WTC11 (cell line): ENCODE data around the gene ARMC8. TPM values are rescaled to one million over a fixed set of nuclear protein-coding genes. Genes with fewer than 3 reads are reported as not detected.

Source experiments
- ATAC-seq: fragments of 200-7000 bp; cut with Tn5 transposase; 2 replicates; pipeline ENCODE4 v1.10.0; 2021; ENCODE audit warnings: mild to moderate bottlenecking, moderate library complexity
- CTCF ChIA-PET: fragments of 300-600 bp; sonication (Branson Sonifier 250); formaldehyde crosslinking; loops from one replicate; lab custom pipeline; 2021; ENCODE audit warnings: antibody characterized with exemption; lab: Charles Lee
- POLR2A ChIA-PET: fragments of 350-600 bp; sonication (Branson Sonifier 250); formaldehyde crosslinking; loops from one replicate; lab custom pipeline; 2021; ENCODE audit warnings: antibody characterized with exemption; lab: Charles Lee
- DNase-seq: peaks from one replicate; pipeline ENCODE4 v3.0.0; 2021; ENCODE audit warnings: low spot score
- H3K27ac Mint-ChIP-seq: 2 replicates; pipeline ENCODE4 v1.8.0; 2021; ENCODE audit warnings: mixed read lengths
- H3K27me3 Mint-ChIP-seq: 2 replicates; pipeline ENCODE4 v1.8.0; 2021; ENCODE audit warnings: low read depth, mild to moderate bottlenecking, moderate library complexity, mixed read lengths
- H3K36me3 Mint-ChIP-seq: 2 replicates; pipeline ENCODE4 v1.8.0; 2021; ENCODE audit warnings: mixed read lengths
- H3K4me1 Mint-ChIP-seq: 2 replicates; pipeline ENCODE4 v1.8.0; 2022; ENCODE audit warnings: mixed read lengths
- H3K4me3 Mint-ChIP-seq: 2 replicates; pipeline ENCODE4 v1.8.0; 2021; ENCODE audit warnings: mild to moderate bottlenecking, moderate library complexity, mixed read lengths
- H3K9me3 Mint-ChIP-seq: 2 replicates; pipeline ENCODE4 v1.8.0; 2021; ENCODE audit warnings: mixed read lengths
- ESRRA ChIP-seq: sonication (generic); formaldehyde crosslinking; IDR thresholded peaks from 2 replicates; pipeline ENCODE4 v1.8.1; 2022; ENCODE audit warnings: mild to moderate bottlenecking, missing genetic modification reagents, borderline replicate concordance
- ETV6 ChIP-seq: sonication (generic); formaldehyde crosslinking; IDR thresholded peaks from 2 replicates; pipeline ENCODE4 v1.8.1; 2022; ENCODE audit warnings: mild to moderate bottlenecking, missing genetic modification reagents
- FOXJ3 ChIP-seq: sonication (generic); formaldehyde crosslinking; IDR thresholded peaks from 2 replicates; pipeline ENCODE4 v1.9.0; 2021; ENCODE audit warnings: missing genetic modification reagents, mild to moderate bottlenecking, borderline replicate concordance
- FOXP1 ChIP-seq: sonication (generic); formaldehyde crosslinking; IDR thresholded peaks from 2 replicates; pipeline ENCODE4 v1.8.0; 2022; ENCODE audit warnings: missing genetic modification reagents, mild to moderate bottlenecking, moderate library complexity, borderline replicate concordance
- NR1H2 ChIP-seq: sonication (generic); formaldehyde crosslinking; IDR thresholded peaks from 2 replicates; pipeline ENCODE4 v1.9.0; 2021; ENCODE audit warnings: mild to moderate bottlenecking, moderate library complexity, missing genetic modification reagents
- RORB ChIP-seq: fragments of 250-450 bp; sonication (Bioruptor Pico); IDR thresholded peaks from 2 replicates; pipeline ENCODE4 v1.9.0; 2021; ENCODE audit warnings: mild to moderate bottlenecking
- TEAD4 ChIP-seq: sonication (generic); formaldehyde crosslinking; IDR thresholded peaks from 2 replicates; pipeline ENCODE4 v1.8.0; 2022; ENCODE audit warnings: mild to moderate bottlenecking, missing genetic modification reagents
- TP53 ChIP-seq: sonication (generic); formaldehyde crosslinking; IDR thresholded peaks from 2 replicates; pipeline ENCODE4 v1.8.1; 2023; ENCODE audit warnings: mild to moderate bottlenecking, missing genetic modification reagents
- ZNF121 ChIP-seq: sonication (generic); formaldehyde crosslinking; IDR thresholded peaks from 2 replicates; pipeline ENCODE4 v1.8.0; 2023; ENCODE audit warnings: missing genetic modification reagents
- ZNF263 ChIP-seq: sonication (generic); formaldehyde crosslinking; IDR thresholded peaks from 2 replicates; pipeline ENCODE4 v1.8.1; 2022; ENCODE audit warnings: low read depth, mild to moderate bottlenecking, moderate library complexity, missing genetic modification reagents
- ZNF317 ChIP-seq: sonication (generic); formaldehyde crosslinking; IDR thresholded peaks from 2 replicates; pipeline ENCODE4 v1.8.1; 2023; ENCODE audit warnings: low read depth, mild to moderate bottlenecking, moderate library complexity, missing genetic modification reagents, borderline replicate concordance
- ZNF532 ChIP-seq: fragments of 250-450 bp; sonication (Bioruptor Pico); IDR thresholded peaks from 2 replicates; pipeline ENCODE4 v1.9.0; 2021; ENCODE audit warnings: mild to moderate bottlenecking, borderline replicate concordance
- total RNA-seq: library from RNA; stranded (reverse); gene quantifications from 3 replicates; pipeline ENCODE4 v1.2.3, GENCODE V29; 2021
- TF ChIP-seq, protein P1 (sequence below): sonication (generic); formaldehyde crosslinking; IDR thresholded peaks from 2 replicates; pipeline ENCODE4 v1.8.1; 2022; ENCODE audit warnings: low read depth, missing genetic modification reagents, borderline replicate concordance
- TF ChIP-seq, protein P2 (sequence below): sonication (generic); formaldehyde crosslinking; IDR thresholded peaks from 2 replicates; pipeline ENCODE4 v1.8.0; 2022; ENCODE audit warnings: missing genetic modification reagents
- TF ChIP-seq, protein P3 (sequence below): sonication (generic); formaldehyde crosslinking; IDR thresholded peaks from 2 replicates; pipeline ENCODE4 v1.8.0; 2023; ENCODE audit warnings: missing genetic modification reagents, mild to moderate bottlenecking, borderline replicate concordance
- TF ChIP-seq, protein P4 (sequence below): fragments of 200-600 bp; IDR thresholded peaks from 2 replicates; pipeline ENCODE4 v1.8.0; 2022; ENCODE audit warnings: antibody characterized with exemption
- TF ChIP-seq, protein P5 (sequence below): sonication (generic); formaldehyde crosslinking; IDR thresholded peaks from 2 replicates; pipeline ENCODE4 v1.8.1; 2022; ENCODE audit warnings: mild to moderate bottlenecking, moderate library complexity, missing genetic modification reagents

ARMC8 gene
- total RNA-seq, 1 experiment from 2014 or later = 44.9 TPM

DNA sequence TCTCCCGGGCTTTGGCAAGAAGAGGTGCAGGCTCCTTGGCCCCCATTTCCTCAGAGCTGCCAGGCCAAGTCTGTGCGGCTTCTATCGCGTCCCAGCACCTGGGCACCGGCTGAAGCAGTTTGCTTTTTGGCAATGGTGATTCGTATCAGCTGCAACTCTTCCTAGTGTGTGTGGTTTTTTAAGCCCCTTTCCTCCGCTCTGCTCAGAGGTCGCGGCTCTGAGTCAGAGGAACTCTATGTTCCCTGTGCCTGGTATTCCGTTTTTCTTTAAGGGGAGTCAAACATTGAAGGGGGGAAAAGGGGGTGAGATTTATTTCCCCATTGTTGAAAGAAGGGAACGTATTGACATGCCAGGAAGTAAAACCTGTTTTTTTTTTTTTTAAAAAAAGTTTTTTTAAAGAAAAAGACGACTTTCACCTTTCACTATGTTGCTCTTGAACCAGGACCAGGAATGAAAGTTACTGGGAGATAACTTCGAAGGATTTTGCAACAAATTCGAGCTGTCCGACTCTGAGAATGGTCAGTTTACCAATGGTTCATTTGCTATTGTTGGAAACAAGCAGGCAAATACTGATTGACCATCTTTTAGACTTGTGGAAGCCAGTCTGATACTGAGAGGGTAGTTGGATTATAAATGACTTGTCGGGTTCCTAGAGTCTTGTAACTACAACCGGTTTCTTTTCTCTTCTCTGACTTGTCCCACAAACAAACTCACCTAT is 1.1 kb downstream of the ARMC8 start:
- Mint-ChIP-seq H3K27ac (peak overlapping the region; percentile 37), H3K4me3 (peak overlapping the region; percentile 95), H3K9me3 (peaks cover 10% of the 10 kb centered on the region), H3K4me1 (peaks cover 21% of the 10 kb centered on the region), H3K27me3 (peaks cover 24% of the 10 kb centered on the region), H3K36me3 (peaks cover 17% of the 10 kb centered on the region)
- TF ChIP-seq NR1H2 (CRISPR knock-in tag) (no peak), ZNF317 (no peak), FOXJ3 (CRISPR knock-in tag) (no peak), ZNF121 (CRISPR knock-in tag) (no peak), RORB (no peak)
- TF ChIP-seq, protein P1, sequence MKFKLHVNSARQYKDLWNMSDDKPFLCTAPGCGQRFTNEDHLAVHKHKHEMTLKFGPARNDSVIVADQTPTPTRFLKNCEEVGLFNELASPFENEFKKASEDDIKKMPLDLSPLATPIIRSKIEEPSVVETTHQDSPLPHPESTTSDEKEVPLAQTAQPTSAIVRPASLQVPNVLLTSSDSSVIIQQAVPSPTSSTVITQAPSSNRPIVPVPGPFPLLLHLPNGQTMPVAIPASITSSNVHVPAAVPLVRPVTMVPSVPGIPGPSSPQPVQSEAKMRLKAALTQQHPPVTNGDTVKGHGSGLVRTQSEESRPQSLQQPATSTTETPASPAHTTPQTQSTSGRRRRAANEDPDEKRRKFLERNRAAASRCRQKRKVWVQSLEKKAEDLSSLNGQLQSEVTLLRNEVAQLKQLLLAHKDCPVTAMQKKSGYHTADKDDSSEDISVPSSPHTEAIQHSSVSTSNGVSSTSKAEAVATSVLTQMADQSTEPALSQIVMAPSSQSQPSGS (CRISPR knock-in tag) = no peak
- TF ChIP-seq, protein P2, sequence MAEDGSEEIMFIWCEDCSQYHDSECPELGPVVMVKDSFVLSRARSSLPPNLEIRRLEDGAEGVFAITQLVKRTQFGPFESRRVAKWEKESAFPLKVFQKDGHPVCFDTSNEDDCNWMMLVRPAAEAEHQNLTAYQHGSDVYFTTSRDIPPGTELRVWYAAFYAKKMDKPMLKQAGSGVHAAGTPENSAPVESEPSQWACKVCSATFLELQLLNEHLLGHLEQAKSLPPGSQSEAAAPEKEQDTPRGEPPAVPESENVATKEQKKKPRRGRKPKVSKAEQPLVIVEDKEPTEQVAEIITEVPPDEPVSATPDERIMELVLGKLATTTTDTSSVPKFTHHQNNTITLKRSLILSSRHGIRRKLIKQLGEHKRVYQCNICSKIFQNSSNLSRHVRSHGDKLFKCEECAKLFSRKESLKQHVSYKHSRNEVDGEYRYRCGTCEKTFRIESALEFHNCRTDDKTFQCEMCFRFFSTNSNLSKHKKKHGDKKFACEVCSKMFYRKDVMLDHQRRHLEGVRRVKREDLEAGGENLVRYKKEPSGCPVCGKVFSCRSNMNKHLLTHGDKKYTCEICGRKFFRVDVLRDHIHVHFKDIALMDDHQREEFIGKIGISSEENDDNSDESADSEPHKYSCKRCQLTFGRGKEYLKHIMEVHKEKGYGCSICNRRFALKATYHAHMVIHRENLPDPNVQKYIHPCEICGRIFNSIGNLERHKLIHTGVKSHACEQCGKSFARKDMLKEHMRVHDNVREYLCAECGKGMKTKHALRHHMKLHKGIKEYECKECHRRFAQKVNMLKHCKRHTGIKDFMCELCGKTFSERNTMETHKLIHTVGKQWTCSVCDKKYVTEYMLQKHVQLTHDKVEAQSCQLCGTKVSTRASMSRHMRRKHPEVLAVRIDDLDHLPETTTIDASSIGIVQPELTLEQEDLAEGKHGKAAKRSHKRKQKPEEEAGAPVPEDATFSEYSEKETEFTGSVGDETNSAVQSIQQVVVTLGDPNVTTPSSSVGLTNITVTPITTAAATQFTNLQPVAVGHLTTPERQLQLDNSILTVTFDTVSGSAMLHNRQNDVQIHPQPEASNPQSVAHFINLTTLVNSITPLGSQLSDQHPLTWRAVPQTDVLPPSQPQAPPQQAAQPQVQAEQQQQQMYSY (CRISPR knock-in tag) = no peak
- TF ChIP-seq, protein P3, sequence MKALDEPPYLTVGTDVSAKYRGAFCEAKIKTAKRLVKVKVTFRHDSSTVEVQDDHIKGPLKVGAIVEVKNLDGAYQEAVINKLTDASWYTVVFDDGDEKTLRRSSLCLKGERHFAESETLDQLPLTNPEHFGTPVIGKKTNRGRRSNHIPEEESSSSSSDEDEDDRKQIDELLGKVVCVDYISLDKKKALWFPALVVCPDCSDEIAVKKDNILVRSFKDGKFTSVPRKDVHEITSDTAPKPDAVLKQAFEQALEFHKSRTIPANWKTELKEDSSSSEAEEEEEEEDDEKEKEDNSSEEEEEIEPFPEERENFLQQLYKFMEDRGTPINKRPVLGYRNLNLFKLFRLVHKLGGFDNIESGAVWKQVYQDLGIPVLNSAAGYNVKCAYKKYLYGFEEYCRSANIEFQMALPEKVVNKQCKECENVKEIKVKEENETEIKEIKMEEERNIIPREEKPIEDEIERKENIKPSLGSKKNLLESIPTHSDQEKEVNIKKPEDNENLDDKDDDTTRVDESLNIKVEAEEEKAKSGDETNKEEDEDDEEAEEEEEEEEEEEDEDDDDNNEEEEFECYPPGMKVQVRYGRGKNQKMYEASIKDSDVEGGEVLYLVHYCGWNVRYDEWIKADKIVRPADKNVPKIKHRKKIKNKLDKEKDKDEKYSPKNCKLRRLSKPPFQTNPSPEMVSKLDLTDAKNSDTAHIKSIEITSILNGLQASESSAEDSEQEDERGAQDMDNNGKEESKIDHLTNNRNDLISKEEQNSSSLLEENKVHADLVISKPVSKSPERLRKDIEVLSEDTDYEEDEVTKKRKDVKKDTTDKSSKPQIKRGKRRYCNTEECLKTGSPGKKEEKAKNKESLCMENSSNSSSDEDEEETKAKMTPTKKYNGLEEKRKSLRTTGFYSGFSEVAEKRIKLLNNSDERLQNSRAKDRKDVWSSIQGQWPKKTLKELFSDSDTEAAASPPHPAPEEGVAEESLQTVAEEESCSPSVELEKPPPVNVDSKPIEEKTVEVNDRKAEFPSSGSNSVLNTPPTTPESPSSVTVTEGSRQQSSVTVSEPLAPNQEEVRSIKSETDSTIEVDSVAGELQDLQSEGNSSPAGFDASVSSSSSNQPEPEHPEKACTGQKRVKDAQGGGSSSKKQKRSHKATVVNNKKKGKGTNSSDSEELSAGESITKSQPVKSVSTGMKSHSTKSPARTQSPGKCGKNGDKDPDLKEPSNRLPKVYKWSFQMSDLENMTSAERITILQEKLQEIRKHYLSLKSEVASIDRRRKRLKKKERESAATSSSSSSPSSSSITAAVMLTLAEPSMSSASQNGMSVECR (CRISPR knock-in tag) = 0 out of 2 replicates have a peak, but pooled peaks have one; percentile 13
- DNase-seq (no peak), ATAC-seq (no peak)
- POLR2A ChIA-PET = interaction anchor here (0.6 to 1.7 kb wide), 4 partner anchors 13 to 72 kb away, joined by 3 to 5 read pairs (median 3); partner anchors contain the start of gene DZIP1L
- CTCF ChIA-PET = interaction anchor here (0.7 kb wide), 1 partner anchor 221 kb away, joined by 3 read pairs; no protein-coding TSS in a partner anchor

GRCh38 chr3:138195481-138195880 is 8.4 kb downstream of the ARMC8 start:
- ATAC-seq = no peak
- TF ChIP-seq, protein P4, sequence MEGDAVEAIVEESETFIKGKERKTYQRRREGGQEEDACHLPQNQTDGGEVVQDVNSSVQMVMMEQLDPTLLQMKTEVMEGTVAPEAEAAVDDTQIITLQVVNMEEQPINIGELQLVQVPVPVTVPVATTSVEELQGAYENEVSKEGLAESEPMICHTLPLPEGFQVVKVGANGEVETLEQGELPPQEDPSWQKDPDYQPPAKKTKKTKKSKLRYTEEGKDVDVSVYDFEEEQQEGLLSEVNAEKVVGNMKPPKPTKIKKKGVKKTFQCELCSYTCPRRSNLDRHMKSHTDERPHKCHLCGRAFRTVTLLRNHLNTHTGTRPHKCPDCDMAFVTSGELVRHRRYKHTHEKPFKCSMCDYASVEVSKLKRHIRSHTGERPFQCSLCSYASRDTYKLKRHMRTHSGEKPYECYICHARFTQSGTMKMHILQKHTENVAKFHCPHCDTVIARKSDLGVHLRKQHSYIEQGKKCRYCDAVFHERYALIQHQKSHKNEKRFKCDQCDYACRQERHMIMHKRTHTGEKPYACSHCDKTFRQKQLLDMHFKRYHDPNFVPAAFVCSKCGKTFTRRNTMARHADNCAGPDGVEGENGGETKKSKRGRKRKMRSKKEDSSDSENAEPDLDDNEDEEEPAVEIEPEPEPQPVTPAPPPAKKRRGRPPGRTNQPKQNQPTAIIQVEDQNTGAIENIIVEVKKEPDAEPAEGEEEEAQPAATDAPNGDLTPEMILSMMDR = no peak
- no peak for TF ChIP-seq ZNF263 (CRISPR knock-in tag)
- TF ChIP-seq TEAD4 (CRISPR knock-in tag) = no peak
- no peak for TF ChIP-seq FOXP1 (CRISPR knock-in tag)
- no peak for TF ChIP-seq ESRRA (CRISPR knock-in tag)
- TF ChIP-seq ETV6 = no peak
- no peak for TF ChIP-seq TP53 (CRISPR knock-in tag)
- TF ChIP-seq, protein P5, sequence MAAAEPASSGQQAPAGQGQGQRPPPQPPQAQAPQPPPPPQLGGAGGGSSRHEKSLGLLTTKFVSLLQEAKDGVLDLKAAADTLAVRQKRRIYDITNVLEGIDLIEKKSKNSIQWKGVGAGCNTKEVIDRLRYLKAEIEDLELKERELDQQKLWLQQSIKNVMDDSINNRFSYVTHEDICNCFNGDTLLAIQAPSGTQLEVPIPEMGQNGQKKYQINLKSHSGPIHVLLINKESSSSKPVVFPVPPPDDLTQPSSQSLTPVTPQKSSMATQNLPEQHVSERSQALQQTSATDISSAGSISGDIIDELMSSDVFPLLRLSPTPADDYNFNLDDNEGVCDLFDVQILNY (CRISPR knock-in tag) = no peak
- no peak for TF ChIP-seq FOXJ3 (CRISPR knock-in tag)
- no peak for TF ChIP-seq ZNF532 (CRISPR knock-in tag)

More at GRCh38 chr3:138195481-138195880, 8.4 kb downstream of the ARMC8 start:
- POLR2A ChIA-PET = no interaction called here
- H3K27ac Mint-ChIP-seq = no peak overlapping the region
- H3K27me3 Mint-ChIP-seq = no peaks in the 10 kb centered on the region
- H3K4me1 Mint-ChIP-seq = no peaks in the 10 kb centered on the region
- CTCF ChIA-PET = no interaction called here
- no peak overlapping the region for H3K4me3 Mint-ChIP-seq
- H3K36me3 Mint-ChIP-seq = peaks cover 22% of the 10 kb centered on the region
- DNase-seq = no peak
- H3K9me3 Mint-ChIP-seq = peaks cover 10% of the 10 kb centered on the region
